ENCODE measurements around the gene CAD.

The CAD gene

GRCh38 chr2:27223416-27223815 lies 6.2 kb downstream of the CAD start:
- no CpG with 5 or more reads among the region's 6 CpGs for WGBS (ENCODE audit: extremely low coverage, insufficient coverage, low lambda C conversion rate)

GRCh38 chr2:27225526-27225925 lies 8.4 kb downstream of the CAD start:
- Histone ChIP-seq H3K27me3 (ENCODE audit: insufficient read depth, low read length, poor library complexity) (no peaks in the 10 kb centered on the region), H2BK15ac (replicated peaks; ENCODE audit: low read depth) (no peak overlapping the region), H3K18ac (ENCODE audit: low read length) (no peak overlapping the region), H3K23ac (ENCODE audit: low read length) (no peak overlapping the region), H3K4me3 (ENCODE audit: low read length) (no peak overlapping the region), H4K8ac (ENCODE audit: low read depth, low read length) (no peak overlapping the region), H2BK120ac (ENCODE audit: low read depth, low read length) (no peak overlapping the region), H2BK5ac (ENCODE audit: low read length) (no peak overlapping the region), H2AK5ac (ENCODE audit: low read length) (no peak overlapping the region), H4K5ac (ENCODE audit: low read length) (no peak overlapping the region), H3K56ac (ENCODE audit: low read length) (no peak overlapping the region), H3K4ac (ENCODE audit: low read depth, low read length) (no peak overlapping the region), H3K27ac (ENCODE audit: low read depth, low read length) (no peak overlapping the region), H3K4me2 (ENCODE audit: low read length) (no peak overlapping the region), H3K4me1 (ENCODE audit: control insufficient read depth, low read depth, low read length) (no peaks in the 10 kb centered on the region), H3K79me1 (ENCODE audit: low read length) (peaks cover 3% of the 10 kb centered on the region), H3K36me3 (ENCODE audit: control insufficient read depth, insufficient read depth, low read length) (peaks cover 36% of the 10 kb centered on the region), H3K79me2 (ENCODE audit: control insufficient read depth, insufficient read depth, low read length) (no peaks in the 10 kb centered on the region), H3K9ac (ENCODE audit: low read length) (no peak overlapping the region)
- no CpG with 5 or more reads among the region's 9 CpGs for WGBS (ENCODE audit: extremely low coverage, insufficient coverage, low lambda C conversion rate)
- no peak for DNase-seq

More at GRCh38 chr2:27223416-27223815, 6.2 kb downstream of the CAD start:
- no peak overlapping the region for H3K27ac ChIP-seq (ENCODE audit: low read depth, low read length)
- H3K79me1 ChIP-seq (ENCODE audit: low read length), result peaks cover 11% of the 10 kb centered on the region
- no peak overlapping the region for H4K8ac ChIP-seq (ENCODE audit: low read depth, low read length)
- H3K36me3 ChIP-seq (ENCODE audit: control insufficient read depth, insufficient read depth, low read length), result peaks cover 36% of the 10 kb centered on the region
- H2BK120ac ChIP-seq (ENCODE audit: low read depth, low read length), result no peak overlapping the region
- peaks cover 7% of the 10 kb centered on the region for H3K79me2 ChIP-seq (ENCODE audit: control insufficient read depth, insufficient read depth, low read length)
- no peak overlapping the region for H3K4me2 ChIP-seq (ENCODE audit: low read length)
- no peaks in the 10 kb centered on the region for H3K27me3 ChIP-seq (ENCODE audit: insufficient read depth, low read length, poor library complexity)
- no peak overlapping the region for H3K4ac ChIP-seq (ENCODE audit: low read depth, low read length)
- H3K4me1 ChIP-seq (ENCODE audit: control insufficient read depth, low read depth, low read length), result peaks cover 1% of the 10 kb centered on the region
- no peak overlapping the region for H4K5ac ChIP-seq (ENCODE audit: low read length)
- no peak overlapping the region for H3K23ac ChIP-seq (ENCODE audit: low read length)
- H3K18ac ChIP-seq (ENCODE audit: low read length), result no peak overlapping the region
- no peak overlapping the region for H2BK5ac ChIP-seq (ENCODE audit: low read length)
- no peak overlapping the region for H2BK15ac ChIP-seq (replicated peaks; ENCODE audit: low read depth)
- no peak overlapping the region for H2AK5ac ChIP-seq (ENCODE audit: low read length)
- DNase-seq, result no peak
- no peak overlapping the region for H3K9ac ChIP-seq (ENCODE audit: low read length)
- H3K4me3 ChIP-seq (ENCODE audit: low read length), result no peak overlapping the region
- H3K56ac ChIP-seq (ENCODE audit: low read length), result no peak overlapping the region

- WGBS (ENCODE audit: extremely low coverage, insufficient coverage, low lambda C conversion rate), result no CpG with 5 or more reads among the region's 2 CpGs
- H2BK120ac ChIP-seq (ENCODE audit: low read depth, low read length), result no peak overlapping the region
- no peaks in the 10 kb centered on the region for H3K27me3 ChIP-seq (ENCODE audit: insufficient read depth, low read length, poor library complexity)
- H3K79me1 ChIP-seq (ENCODE audit: low read length), result peaks cover under 1% of the 10 kb centered on the region
- H3K9ac ChIP-seq (ENCODE audit: low read length), result no peak overlapping the region
- H3K79me2 ChIP-seq (ENCODE audit: control insufficient read depth, insufficient read depth, low read length), result no peaks in the 10 kb centered on the region
- no peak overlapping the region for H3K23ac ChIP-seq (ENCODE audit: low read length)
- no peak overlapping the region for H3K4me3 ChIP-seq (ENCODE audit: low read length)
- H4K5ac ChIP-seq (ENCODE audit: low read length), result no peak overlapping the region
- no peak overlapping the region for H2AK5ac ChIP-seq (ENCODE audit: low read length)
- DNase-seq, result no peak
- H4K8ac ChIP-seq (ENCODE audit: low read depth, low read length), result no peak overlapping the region
- no peak overlapping the region for H3K4me2 ChIP-seq (ENCODE audit: low read length)
- no peak overlapping the region for H3K56ac ChIP-seq (ENCODE audit: low read length)
- peaks cover 43% of the 10 kb centered on the region for H3K36me3 ChIP-seq (ENCODE audit: control insufficient read depth, insufficient read depth, low read length)
- no peak overlapping the region for H3K27ac ChIP-seq (ENCODE audit: low read depth, low read length)
- no peak overlapping the region for H3K4ac ChIP-seq (ENCODE audit: low read depth, low read length)
- no peak overlapping the region for H2BK15ac ChIP-seq (replicated peaks; ENCODE audit: low read depth)
- H3K18ac ChIP-seq (ENCODE audit: low read length), result no peak overlapping the region
- no peaks in the 10 kb centered on the region for H3K4me1 ChIP-seq (ENCODE audit: control insufficient read depth, low read depth, low read length)
- no peak overlapping the region for H2BK5ac ChIP-seq (ENCODE audit: low read length)
Measured at GRCh38 chr2:27227501-27227900, 10.3 kb downstream of the CAD start.

DNA sequence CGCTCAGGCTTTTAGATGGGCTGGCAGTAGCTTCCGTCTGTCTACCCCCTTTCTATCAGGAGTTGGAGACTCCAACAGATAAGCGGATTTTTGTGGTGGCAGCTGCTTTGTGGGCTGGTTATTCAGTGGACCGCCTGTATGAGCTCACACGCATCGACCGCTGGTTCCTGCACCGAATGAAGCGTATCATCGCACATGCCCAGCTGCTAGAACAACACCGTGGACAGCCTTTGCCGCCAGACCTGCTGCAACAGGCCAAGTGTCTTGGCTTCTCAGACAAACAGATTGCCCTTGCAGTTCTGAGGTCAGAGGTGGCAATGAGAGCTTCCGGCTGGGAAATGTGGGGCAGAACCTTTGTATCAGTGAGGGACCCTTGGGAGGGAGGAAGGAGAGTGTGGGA lies 14.8 kb downstream of the CAD start:
- H3K4me2 ChIP-seq (ENCODE audit: low read length), result no peak overlapping the region
- no peak for DNase-seq
- no CpG with 5 or more reads among the region's 13 CpGs for WGBS (ENCODE audit: extremely low coverage, insufficient coverage, low lambda C conversion rate)

GRCh38 chr2:27233341-27233740 lies 16.2 kb downstream of the CAD start:
- Histone ChIP-seq H3K79me1 (ENCODE audit: low read length) (no peaks in the 10 kb centered on the region), H3K36me3 (ENCODE audit: control insufficient read depth, insufficient read depth, low read length) (peaks cover 51% of the 10 kb centered on the region), H3K4me3 (ENCODE audit: low read length) (no peak overlapping the region), H3K27ac (ENCODE audit: low read depth, low read length) (no peak overlapping the region), H2BK120ac (ENCODE audit: low read depth, low read length) (no peak overlapping the region), H2BK5ac (ENCODE audit: low read length) (no peak overlapping the region), H3K56ac (ENCODE audit: low read length) (no peak overlapping the region), H3K23ac (ENCODE audit: low read length) (no peak overlapping the region), H4K5ac (ENCODE audit: low read length) (no peak overlapping the region), H3K4ac (ENCODE audit: low read depth, low read length) (no peak overlapping the region), H2BK15ac (replicated peaks; ENCODE audit: low read depth) (no peak overlapping the region), H2AK5ac (ENCODE audit: low read length) (no peak overlapping the region), H3K79me2 (ENCODE audit: control insufficient read depth, insufficient read depth, low read length) (no peaks in the 10 kb centered on the region), H3K4me2 (ENCODE audit: low read length) (no peak overlapping the region), H3K9ac (ENCODE audit: low read length) (no peak overlapping the region), H4K8ac (ENCODE audit: low read depth, low read length) (no peak overlapping the region), H3K4me1 (ENCODE audit: control insufficient read depth, low read depth, low read length) (no peaks in the 10 kb centered on the region), H3K27me3 (ENCODE audit: insufficient read depth, low read length, poor library complexity) (no peaks in the 10 kb centered on the region), H3K18ac (ENCODE audit: low read length) (no peak overlapping the region)
- WGBS (ENCODE audit: extremely low coverage, insufficient coverage, low lambda C conversion rate), result no CpG with 5 or more reads among the region's 14 CpGs
- no peak for DNase-seq

More for the DNA sequence above, 14.8 kb downstream of the CAD start:
- H4K8ac ChIP-seq (ENCODE audit: low read depth, low read length), result no peak overlapping the region
- no peak overlapping the region for H3K4ac ChIP-seq (ENCODE audit: low read depth, low read length)
- H3K27ac ChIP-seq (ENCODE audit: low read depth, low read length), result no peak overlapping the region
- no peak overlapping the region for H2BK5ac ChIP-seq (ENCODE audit: low read length)
- peaks cover 47% of the 10 kb centered on the region for H3K36me3 ChIP-seq (ENCODE audit: control insufficient read depth, insufficient read depth, low read length)
- H4K5ac ChIP-seq (ENCODE audit: low read length), result no peak overlapping the region
- H3K4me1 ChIP-seq (ENCODE audit: control insufficient read depth, low read depth, low read length), result no peaks in the 10 kb centered on the region
- H3K23ac ChIP-seq (ENCODE audit: low read length), result no peak overlapping the region
- no peak overlapping the region for H3K4me3 ChIP-seq (ENCODE audit: low read length)
- no peak overlapping the region for H2BK120ac ChIP-seq (ENCODE audit: low read depth, low read length)
- no peak overlapping the region for H2BK15ac ChIP-seq (replicated peaks; ENCODE audit: low read depth)
- no peaks in the 10 kb centered on the region for H3K79me1 ChIP-seq (ENCODE audit: low read length)
- H2AK5ac ChIP-seq (ENCODE audit: low read length), result no peak overlapping the region
- H3K18ac ChIP-seq (ENCODE audit: low read length), result no peak overlapping the region
- no peaks in the 10 kb centered on the region for H3K79me2 ChIP-seq (ENCODE audit: control insufficient read depth, insufficient read depth, low read length)
- H3K56ac ChIP-seq (ENCODE audit: low read length), result no peak overlapping the region
- no peak overlapping the region for H3K9ac ChIP-seq (ENCODE audit: low read length)
- no peaks in the 10 kb centered on the region for H3K27me3 ChIP-seq (ENCODE audit: insufficient read depth, low read length, poor library complexity)

DNA sequence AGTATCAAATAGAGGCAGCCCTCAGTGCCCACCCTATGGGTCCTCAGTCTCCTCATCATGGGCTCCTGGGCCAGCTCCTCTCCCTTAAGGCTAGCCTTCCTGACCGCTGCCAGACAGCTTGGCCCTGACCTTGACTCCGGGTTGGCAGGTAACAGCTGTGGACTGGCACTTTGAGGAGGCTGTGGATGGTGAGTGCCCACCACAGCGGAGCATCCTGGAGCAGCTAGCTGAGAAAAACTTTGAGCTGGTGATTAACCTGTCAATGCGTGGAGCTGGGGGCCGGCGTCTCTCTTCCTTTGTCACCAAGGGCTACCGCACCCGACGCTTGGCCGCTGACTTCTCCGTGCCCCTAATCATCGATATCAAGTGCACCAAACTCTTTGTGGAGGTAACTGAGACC lies 19.0 kb downstream of the CAD start:
- H3K79me1 ChIP-seq (ENCODE audit: low read length), result no peaks in the 10 kb centered on the region
- no CpG with 5 or more reads among the region's 12 CpGs for WGBS (ENCODE audit: extremely low coverage, insufficient coverage, low lambda C conversion rate)
- H3K9ac ChIP-seq (ENCODE audit: low read length), result no peak overlapping the region
- no peaks in the 10 kb centered on the region for H3K4me1 ChIP-seq (ENCODE audit: control insufficient read depth, low read depth, low read length)
- H3K56ac ChIP-seq (ENCODE audit: low read length), result no peak overlapping the region
- no peak for DNase-seq
- no peak overlapping the region for H2AK5ac ChIP-seq (ENCODE audit: low read length)
- H2BK15ac ChIP-seq (replicated peaks; ENCODE audit: low read depth), result no peak overlapping the region
- H3K4me3 ChIP-seq (ENCODE audit: low read length), result no peak overlapping the region
- H2BK5ac ChIP-seq (ENCODE audit: low read length), result no peak overlapping the region
- no peak overlapping the region for H3K18ac ChIP-seq (ENCODE audit: low read length)
- no peaks in the 10 kb centered on the region for H3K79me2 ChIP-seq (ENCODE audit: control insufficient read depth, insufficient read depth, low read length)
- peaks cover 64% of the 10 kb centered on the region for H3K36me3 ChIP-seq (ENCODE audit: control insufficient read depth, insufficient read depth, low read length)
- H2BK120ac ChIP-seq (ENCODE audit: low read depth, low read length), result no peak overlapping the region
- no peak overlapping the region for H4K8ac ChIP-seq (ENCODE audit: low read depth, low read length)
- H3K4ac ChIP-seq (ENCODE audit: low read depth, low read length), result no peak overlapping the region
- no peaks in the 10 kb centered on the region for H3K27me3 ChIP-seq (ENCODE audit: insufficient read depth, low read length, poor library complexity)
- no peak overlapping the region for H3K23ac ChIP-seq (ENCODE audit: low read length)
- no peak overlapping the region for H3K4me2 ChIP-seq (ENCODE audit: low read length)
- no peak overlapping the region for H3K27ac ChIP-seq (ENCODE audit: low read depth, low read length)
- no peak overlapping the region for H4K5ac ChIP-seq (ENCODE audit: low read length)

All from mesendoderm (in vitro differentiated cells).